NT2/D1 (cell line): Measurements from ENCODE around the gene PRKX.

Experiments used
- SUZ12 ChIP-seq: IDR thresholded peaks from 2 replicates; pipeline ENCODE4 v1.6.1; 2011; ENCODE audit not compliant: insufficient read length, insufficient read depth; ENCODE audit errors: extremely low read depth
- ZNF274 ChIP-seq: IDR thresholded peaks from 2 replicates; pipeline ENCODE4 v1.6.1; 2011; ENCODE audit warnings: mild to moderate bottlenecking, low read depth, low read length

- TF ChIP-seq ZNF274 = no peak
- no peak for TF ChIP-seq SUZ12
Measured at GRCh38 chrX:3567686-3568085, 145.8 kb downstream of the PRKX start.
